ENCODE measurements around the gene RDH13. TPM values are rescaled to one million over a fixed set of nuclear protein-coding genes. Genes with fewer than 3 reads are reported as not detected.

Gene RDH13
- total RNA-seq, 1 experiment from 2014 or later = 31.1 TPM

DNA sequence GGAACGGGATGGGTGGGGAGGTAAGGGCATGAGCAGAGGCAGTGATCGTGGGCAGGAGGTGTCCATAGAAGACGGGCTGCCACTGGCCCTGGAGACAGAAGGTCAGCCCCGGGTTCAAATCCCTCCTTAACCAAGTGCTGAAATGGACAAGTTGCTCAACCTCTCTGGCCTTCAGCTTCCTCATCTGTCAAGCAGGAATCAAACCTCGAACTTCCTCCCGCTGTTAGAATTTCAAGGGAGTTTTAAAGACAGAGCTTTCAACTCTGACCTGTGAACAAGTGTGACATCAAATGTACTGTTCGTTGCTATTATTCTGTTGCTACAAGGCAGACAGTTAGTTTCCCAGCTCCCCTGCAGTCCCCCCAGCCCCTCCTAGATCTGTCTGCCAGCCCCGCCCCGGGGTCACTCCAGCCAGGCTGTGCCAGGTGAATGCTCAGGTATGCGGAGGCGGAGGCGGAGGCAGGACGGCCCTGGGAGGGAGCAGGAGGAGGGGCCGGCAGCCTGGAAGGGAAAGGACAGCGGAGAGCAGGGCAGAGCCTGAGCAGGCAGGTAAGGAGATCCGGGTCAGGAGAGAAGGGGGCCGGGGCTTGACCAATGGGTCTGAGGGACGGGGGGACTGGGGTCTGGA lies 12.5 kb upstream of the RDH13 start, which contains the start of gene EPS8L1:
TSS of gene EPS8L1 (plus strand) at position 499 of the 628 bp plus-strand sequence. CDS start 576 bp downstream, outside the sequence.
- peak within 1 kb of the TSS; percentile 68 for H3K9ac ChIP-seq (ENCODE audit: low read length)
- DNase-seq (ENCODE audit: low read depth, low spot score) (no peak), ATAC-seq (peak; percentile 54)
- no TSS peak for BruUV-seq (replicated peaks)
- no peaks in the 10 kb centered on the region for H3K9me2 ChIP-seq (ENCODE audit: insufficient read depth)
- TF ChIP-seq, protein P1, sequence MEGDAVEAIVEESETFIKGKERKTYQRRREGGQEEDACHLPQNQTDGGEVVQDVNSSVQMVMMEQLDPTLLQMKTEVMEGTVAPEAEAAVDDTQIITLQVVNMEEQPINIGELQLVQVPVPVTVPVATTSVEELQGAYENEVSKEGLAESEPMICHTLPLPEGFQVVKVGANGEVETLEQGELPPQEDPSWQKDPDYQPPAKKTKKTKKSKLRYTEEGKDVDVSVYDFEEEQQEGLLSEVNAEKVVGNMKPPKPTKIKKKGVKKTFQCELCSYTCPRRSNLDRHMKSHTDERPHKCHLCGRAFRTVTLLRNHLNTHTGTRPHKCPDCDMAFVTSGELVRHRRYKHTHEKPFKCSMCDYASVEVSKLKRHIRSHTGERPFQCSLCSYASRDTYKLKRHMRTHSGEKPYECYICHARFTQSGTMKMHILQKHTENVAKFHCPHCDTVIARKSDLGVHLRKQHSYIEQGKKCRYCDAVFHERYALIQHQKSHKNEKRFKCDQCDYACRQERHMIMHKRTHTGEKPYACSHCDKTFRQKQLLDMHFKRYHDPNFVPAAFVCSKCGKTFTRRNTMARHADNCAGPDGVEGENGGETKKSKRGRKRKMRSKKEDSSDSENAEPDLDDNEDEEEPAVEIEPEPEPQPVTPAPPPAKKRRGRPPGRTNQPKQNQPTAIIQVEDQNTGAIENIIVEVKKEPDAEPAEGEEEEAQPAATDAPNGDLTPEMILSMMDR (IDR thresholded peaks at IDR 0.05 in 2 of 3, conservative IDR thresholded peaks at IDR 0.05 in 1 of 3; ENCODE audit: borderline replicate concordance in 1 of 3, insufficient read depth in 1 of 3, low read depth in 2 of 3, low read length in 2 of 3) = no peak
- peak; percentile 96 for TF ChIP-seq EGR1 (IDR thresholded peaks at IDR 0.05; ENCODE audit: low read depth)
- no peak for TF ChIP-seq JUND (IDR thresholded peaks at IDR 0.05)
- peak; percentile 78 for TF ChIP-seq POLR2AphosphoS5 (IDR thresholded peaks at IDR 0.05; ENCODE audit: low read depth, low read length)
- TF ChIP-seq SP1 (IDR thresholded peaks at IDR 0.05; ENCODE audit: low read depth) = peak; percentile 25; the same call in 1 of the 2 replicates
- H3K4me1 ChIP-seq (ENCODE audit: control insufficient read depth in 1 of 2, insufficient read depth in 2 of 2, low read length in 2 of 2) = peaks cover 31 to 58% of the 10 kb centered on the region in 2 experiments
- H2AFZ ChIP-seq (ENCODE audit: low read depth, low read length, poor library complexity, severe bottlenecking) = no peak within 1 kb of the TSS
- ChIA-PET RAD21 (ENCODE audit: low non-redundant PET in 1 of 2, low total read pairs in 2 of 2, uncharacterized antibody in 2 of 2, unreplicated experiment in 2 of 2) (no interaction called here), CTCF (no interaction called here), POLR2A (interaction anchor here (0.6 kb wide), 1 partner anchor 13 kb away, joined by 3 read pairs; the partner anchor contains the start of gene RDH13)
- H3K4me3 ChIP-seq (replicated peaks in 1 of 2; ENCODE audit: low read depth in 1 of 2, low read length in 2 of 2) = peak within 1 kb of the TSS; percentile 48 to 58
- H3K4me2 ChIP-seq (ENCODE audit: low read length) = peak within 1 kb of the TSS; percentile 75
- no peaks in the 10 kb centered on the region; the same call in 1 of the 2 replicates for H3K79me2 ChIP-seq (ENCODE audit: insufficient read depth, low read length)
- H3K27ac ChIP-seq (ENCODE audit: low read depth, low read length) = peak within 1 kb of the TSS; percentile 54
- H3K27me3 ChIP-seq (ENCODE audit: insufficient read depth, low read length) = no peaks in the 10 kb centered on the region
- H4K20me1 ChIP-seq (ENCODE audit: insufficient read depth) = no peaks in the 10 kb centered on the region
- no peaks in the 10 kb centered on the region for H3K36me3 ChIP-seq (ENCODE audit: control insufficient read depth in 1 of 2, insufficient read depth in 2 of 2, low read length in 2 of 2)
- H3K9me3 ChIP-seq (ENCODE audit: control insufficient read depth in 1 of 2, insufficient read depth in 1 of 2, low read depth in 1 of 2, low read length in 2 of 2) = no peaks in the 10 kb centered on the region
- intact Hi-C loops (cut with micrococcal nuclease) = no loop called here

DNA sequence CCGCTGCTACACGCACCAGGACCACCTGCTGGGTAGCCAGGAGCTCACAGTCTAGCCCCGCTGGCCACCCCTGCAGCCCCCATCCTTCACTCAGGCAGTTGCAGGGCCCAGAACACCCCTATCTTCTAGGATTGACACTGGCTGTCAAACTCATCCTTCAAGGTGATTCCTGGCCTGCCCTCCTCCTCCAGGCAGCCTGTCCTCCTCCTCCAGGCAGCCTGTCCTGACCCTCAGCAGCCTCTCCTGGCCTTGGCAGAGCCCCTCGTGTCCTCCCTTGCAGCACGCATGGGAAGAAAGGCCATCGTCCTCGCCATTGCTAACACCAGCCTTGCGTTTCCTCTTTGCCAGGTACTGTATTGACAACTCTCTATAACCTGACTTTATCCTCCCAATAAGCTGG lies 9.0 kb upstream of the RDH13 start:
- H3K4me3 ChIP-seq (replicated peaks in 1 of 2; ENCODE audit: low read depth in 1 of 2, low read length in 2 of 2) = peak overlapping the region in 1 of 2 experiments; percentile 35; a peak in 1 of 4 replicates
- H3K9me2 ChIP-seq (ENCODE audit: insufficient read depth) = no peaks in the 10 kb centered on the region
- DNase-seq (ENCODE audit: low read depth, low spot score) (no peak), ATAC-seq (no peak)
- no peaks in the 10 kb centered on the region for H3K36me3 ChIP-seq (ENCODE audit: control insufficient read depth in 1 of 2, insufficient read depth in 2 of 2, low read length in 2 of 2)
- H3K79me2 ChIP-seq (ENCODE audit: insufficient read depth, low read length) = no peaks in the 10 kb centered on the region
- peak overlapping the region; percentile 43 for H3K9ac ChIP-seq (ENCODE audit: low read length)
- no peaks in the 10 kb centered on the region for H4K20me1 ChIP-seq (ENCODE audit: insufficient read depth)
- peak overlapping the region; percentile 27 for H3K27ac ChIP-seq (ENCODE audit: low read depth, low read length)
- H3K4me2 ChIP-seq (ENCODE audit: low read length) = peak overlapping the region; percentile 99
- CTCF ChIA-PET = no interaction called here
- BruUV-seq (replicated peaks) = no TSS peak
- POLR2A ChIA-PET = no interaction called here
- RAD21 ChIA-PET (ENCODE audit: low non-redundant PET in 1 of 2, low total read pairs in 2 of 2, uncharacterized antibody in 2 of 2, unreplicated experiment in 2 of 2) = no interaction called here
- no peaks in the 10 kb centered on the region for H3K27me3 ChIP-seq (ENCODE audit: insufficient read depth, low read length)
- no peaks in the 10 kb centered on the region for H3K9me3 ChIP-seq (ENCODE audit: control insufficient read depth in 1 of 2, insufficient read depth in 1 of 2, low read depth in 1 of 2, low read length in 2 of 2)
- H3K4me1 ChIP-seq (ENCODE audit: control insufficient read depth in 1 of 2, insufficient read depth in 2 of 2, low read length in 2 of 2) = peaks cover 37 to 55% of the 10 kb centered on the region in 2 experiments
- intact Hi-C loops (cut with micrococcal nuclease) = no loop called here
- TF ChIP-seq SRF (IDR thresholded peaks at IDR 0.05; ENCODE audit: low read depth) (no peak), ELF1 (IDR thresholded peaks at IDR 0.05; ENCODE audit: borderline replicate concordance, low read depth) (no peak), YY1 (IDR thresholded peaks at IDR 0.05; ENCODE audit: extremely low read depth, insufficient replicate concordance, low read depth, low read length) (no peak), EZH2 (IDR thresholded peaks at IDR 0.05) (no peak), SP1 (IDR thresholded peaks at IDR 0.05; ENCODE audit: low read depth) (no peak), CEBPB (IDR thresholded peaks at IDR 0.05; ENCODE audit: low read depth) (no peak)
- TF ChIP-seq, protein P1 (IDR thresholded peaks at IDR 0.05 in 2 of 3, conservative IDR thresholded peaks at IDR 0.05 in 1 of 3; ENCODE audit: borderline replicate concordance in 1 of 3, insufficient read depth in 1 of 3, low read depth in 2 of 3, low read length in 2 of 3) = no peak
- TF ChIP-seq, protein P2, sequence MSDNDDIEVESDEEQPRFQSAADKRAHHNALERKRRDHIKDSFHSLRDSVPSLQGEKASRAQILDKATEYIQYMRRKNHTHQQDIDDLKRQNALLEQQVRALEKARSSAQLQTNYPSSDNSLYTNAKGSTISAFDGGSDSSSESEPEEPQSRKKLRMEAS (IDR thresholded peaks at IDR 0.05) = no peak
- no peak overlapping the region for H2AFZ ChIP-seq (ENCODE audit: low read depth, low read length, poor library complexity, severe bottlenecking)

Data from HCT116 (cell line).